UCSD-AML1 (cell line): Measurements from ENCODE around the gene A3GALT2.

Source experiments
- DNase-seq: peaks from one replicate; lab custom pipeline; 2025; ENCODE audit not compliant: unreplicated experiment; lab: John Stamatoyannopoulos, UW

The A3GALT2 gene

GRCh38 chr1:33320619-33321165 lies at the start of gene A3GALT2:
TSS of gene A3GALT2 (minus strand) at chr1:33321098. CDS start at chr1:33321098, 0 bp downstream.
- DNase-seq: no peak

- no peak for DNase-seq
Observed at GRCh38 chr1:33370301-33370700, 49.4 kb upstream of the A3GALT2 start.

- DNase-seq: no peak
Observed at GRCh38 chr1:33369764-33370163, 48.9 kb upstream of the A3GALT2 start.

GRCh38 chr1:33369081-33369480 lies 48.2 kb upstream of the A3GALT2 start:
- no peak for DNase-seq

- DNase-seq: no peak
Observed at GRCh38 chr1:33368431-33368830, 47.5 kb upstream of the A3GALT2 start.

GRCh38 chr1:33367485-33368405 lies 46.8 kb upstream of the A3GALT2 start:
- DNase-seq: peak; percentile 79

GRCh38 chr1:33366762-33367484 lies 46.0 kb upstream of the A3GALT2 start:
- no peak for DNase-seq

GRCh38 chr1:33365560-33365997 lies 44.7 kb upstream of the A3GALT2 start:
- no peak for DNase-seq

GRCh38 chr1:33364565-33364918 lies 43.6 kb upstream of the A3GALT2 start:
- DNase-seq: no peak

GRCh38 chr1:33363470-33363861 lies 42.6 kb upstream of the A3GALT2 start:
- no peak for DNase-seq

GRCh38 chr1:33363021-33363420 lies 42.1 kb upstream of the A3GALT2 start:
- DNase-seq: no peak

GRCh38 chr1:33361532-33362235 lies 40.8 kb upstream of the A3GALT2 start:
- DNase-seq: peak; percentile 52

GRCh38 chr1:33360367-33360766 lies 39.5 kb upstream of the A3GALT2 start:
- no peak for DNase-seq

GRCh38 chr1:33359931-33360330 lies 39.0 kb upstream of the A3GALT2 start:
- no peak for DNase-seq

- DNase-seq: no peak
Observed at GRCh38 chr1:33358795-33359503, 38.1 kb upstream of the A3GALT2 start.

- no peak for DNase-seq
Observed at GRCh38 chr1:33358114-33358794, 37.4 kb upstream of the A3GALT2 start.

- no peak for DNase-seq
Observed at GRCh38 chr1:33357099-33357498, 36.2 kb upstream of the A3GALT2 start.

- no peak for DNase-seq
Observed at GRCh38 chr1:33354707-33355316, 33.9 kb upstream of the A3GALT2 start.

GRCh38 chr1:33353531-33353930 lies 32.6 kb upstream of the A3GALT2 start:
- DNase-seq: no peak

GRCh38 chr1:33351281-33351660 lies 30.4 kb upstream of the A3GALT2 start:
- DNase-seq: no peak
